Uterus (tissue), 4 donors: ENCODE measurements around the gene IRS2. TPM values are rescaled to one million over a fixed set of nuclear protein-coding genes. Genes with fewer than 3 reads are reported as not detected.

ENCODE experiments used
- DNase-seq, 2 donors: peaks; one replicate each; pipeline ENCODE4 v3.0.0-alpha.2; 2019 to 2020
- H3K27ac ChIP-seq, 2 donors: fragments of 200-600 bp; sonication (generic); 1 replicate in 1 of 2; 2 replicates in 1 of 2; pipeline ENCODE4 v1.5.1; 2016 to 2018
- H3K27me3 ChIP-seq, 2 donors: fragments of 200-600 bp; sonication (generic); one replicate each; pipeline ENCODE4 v1.5.1; 2018 to 2019; ENCODE audit warnings: control low read depth in 1 of 2
- H3K36me3 ChIP-seq, 2 donors: fragments of 200-600 bp; sonication (generic); one replicate each; pipeline ENCODE4 v1.5.1; 2019; ENCODE audit warnings: control low read depth in 1 of 2
- H3K4me1 ChIP-seq, 2 donors: fragments of 200-600 bp; sonication (generic); one replicate each; pipeline ENCODE4 v1.5.1; 2018 to 2019; ENCODE audit warnings: control low read depth in 1 of 2
- H3K4me3 ChIP-seq, 2 donors: fragments of 200-600 bp; sonication (generic); 1 replicate in 1 of 2; 2 replicates in 1 of 2; pipeline ENCODE4 v1.5.1; 2018 to 2019; ENCODE audit warnings: mild to moderate bottlenecking in 1 of 2
- H3K9me3 ChIP-seq, 2 donors: fragments of 200-600 bp; sonication (generic); one replicate each; pipeline ENCODE4 v1.5.1; 2019; ENCODE audit warnings: control low read depth in 1 of 2
- CTCF ChIP-seq, 4 experiments: fragments of 200-600 bp in 2 of 4; fragments of 450-650 bp in 2 of 4; sonication (generic) in 2 of 4; IDR thresholded peaks; one replicate each; pipeline ENCODE4 v1.5.1; 2016 to 2019; ENCODE audit warnings: antibody characterized with exemption in 4 of 4, mild to moderate bottlenecking in 2 of 4, moderate library complexity in 1 of 4
- POLR2A ChIP-seq, 2 donors: fragments of 450-650 bp; IDR thresholded peaks; one replicate each; pipeline ENCODE4 v1.6.1; 2016; ENCODE audit warnings: antibody characterized with exemption in 2 of 2, mild to moderate bottlenecking in 1 of 2, moderate library complexity in 1 of 2
- intact Hi-C: fragments of 100-400 bp; cut with DNase I; formaldehyde crosslinking; loops from one replicate; pipeline ENCODE4 v1.15.1; 2023; ENCODE audit warnings: low total_unique reads
- total RNA-seq, 4 donors: library from RNA; depleted of rRNA in 3 of 4; stranded (reverse); fragments of >200 nt in 3 of 4; gene quantifications; one replicate each; pipeline versions ENCODE4 v1.1.0 to v1.2.4, GENCODE V29; 2014 to 2023
- donor health status: DM: yes; HTN: yes; CAD: no.

IRS2 gene
- total RNA-seq, 4 donors from 2014 or later: 6.5 to 20.3 (median 11.7) TPM

GRCh38 chr13:109780845-109781383 lies 5.5 kb downstream of the IRS2 start:
- H3K9me3 ChIP-seq: no peaks in the 10 kb centered on the region
- H3K27ac ChIP-seq: peak overlapping the region in 1 of 2 donors; percentile 26
- DNase-seq: no peak
- no peaks in the 10 kb centered on the region for H3K36me3 ChIP-seq
- H3K27me3 ChIP-seq: no peaks in the 10 kb centered on the region
- TF ChIP-seq POLR2A (IDR thresholded peaks at IDR 0.05): no peak
- no peak for TF ChIP-seq CTCF (IDR thresholded peaks at IDR 0.05)
- H3K4me1 ChIP-seq: peaks cover 9 to 16% of the 10 kb centered on the region in 2 donors
- H3K4me3 ChIP-seq: peak overlapping the region; percentile 32 to 45
- intact Hi-C loops: loop anchor here (10.0 kb wide), 1 partner anchor 334 kb away; no protein-coding TSS in a partner anchor

- H3K9me3 ChIP-seq: no peaks in the 10 kb centered on the region
- H3K27ac ChIP-seq: peak overlapping the region in 1 of 2 donors; percentile 26
- H3K27me3 ChIP-seq: no peaks in the 10 kb centered on the region
- no peak for DNase-seq
- H3K4me3 ChIP-seq: peak overlapping the region; percentile 32 to 45
- peaks cover 9 to 16% of the 10 kb centered on the region in 2 donors for H3K4me1 ChIP-seq
- intact Hi-C loops: loop anchor here (10.0 kb wide), 1 partner anchor 335 kb away; no protein-coding TSS in a partner anchor
- no peaks in the 10 kb centered on the region for H3K36me3 ChIP-seq
- TF ChIP-seq CTCF (IDR thresholded peaks at IDR 0.05): no peak
- no peak for TF ChIP-seq POLR2A (IDR thresholded peaks at IDR 0.05)
Measured at GRCh38 chr13:109779876-109780510, 6.4 kb downstream of the IRS2 start.

- Histone ChIP-seq H3K27ac (no peak overlapping the region), H3K4me3 (peak overlapping the region in 1 of 2 donors; percentile 45), H3K36me3 (no peaks in the 10 kb centered on the region), H3K9me3 (no peaks in the 10 kb centered on the region), H3K4me1 (peaks cover 9 to 11% of the 10 kb centered on the region in 2 donors), H3K27me3 (no peaks in the 10 kb centered on the region)
- TF ChIP-seq POLR2A (IDR thresholded peaks at IDR 0.05) (no peak), CTCF (IDR thresholded peaks at IDR 0.05) (no peak)
- intact Hi-C loops: no loop called here
- no peak for DNase-seq
Measured at GRCh38 chr13:109779074-109779473, 7.3 kb downstream of the IRS2 start.

GRCh38 chr13:109778102-109778542 lies 8.3 kb downstream of the IRS2 start:
- intact Hi-C loops: no loop called here
- DNase-seq: no peak
- H3K4me3 ChIP-seq: peak overlapping the region in 1 of 2 donors; percentile 45
- TF ChIP-seq POLR2A (IDR thresholded peaks at IDR 0.05): no peak
- TF ChIP-seq CTCF (IDR thresholded peaks at IDR 0.05): no peak
- peak overlapping the region in 1 of 2 donors; percentile 6 for H3K27ac ChIP-seq
- H3K9me3 ChIP-seq: no peaks in the 10 kb centered on the region
- peaks cover 1 to 9% of the 10 kb centered on the region in 2 donors for H3K4me1 ChIP-seq
- H3K36me3 ChIP-seq: no peaks in the 10 kb centered on the region
- H3K27me3 ChIP-seq: no peaks in the 10 kb centered on the region

GRCh38 chr13:109776575-109776974 lies 9.8 kb downstream of the IRS2 start:
- no peak for TF ChIP-seq CTCF (IDR thresholded peaks at IDR 0.05)
- TF ChIP-seq POLR2A (IDR thresholded peaks at IDR 0.05): no peak
- no peaks in the 10 kb centered on the region for H3K9me3 ChIP-seq
- no peaks in the 10 kb centered on the region for H3K27me3 ChIP-seq
- H3K4me1 ChIP-seq: peaks cover 5 to 9% of the 10 kb centered on the region in 2 donors
- intact Hi-C loops: no loop called here
- H3K27ac ChIP-seq: no peak overlapping the region
- H3K36me3 ChIP-seq: no peaks in the 10 kb centered on the region
- DNase-seq: no peak
- H3K4me3 ChIP-seq: no peak overlapping the region
